ENCODE measurements around the gene YIF1A.

GRCh38 chr11:66293352-66293751 lies 4.4 kb upstream of the YIF1A start:
- TF ChIP-seq POLR2A (IDR thresholded peaks at IDR 0.05) (no peak), POLR2AphosphoS5 (IDR thresholded peaks at IDR 0.05) (no peak), CTCF (IDR thresholded peaks at IDR 0.05) (no peak)
